ENCODE measurements around the gene AKT1S1. TPM values are rescaled to one million over a fixed set of nuclear protein-coding genes. Genes with fewer than 3 reads are reported as not detected.
A peak's percentile ranks its signal among the peaks of the same experiment; 100 is the strongest.
"Not testable (repeated sequence)": the region's sequence is repeated elsewhere in the genome, so short reads cannot be mapped to it uniquely, and the experiment has no call there.

Gene AKT1S1
- polyA plus RNA-seq, 6 donors from 2014 or later, result 1.5 to 6.0 (median 3.2) TPM

DNA sequence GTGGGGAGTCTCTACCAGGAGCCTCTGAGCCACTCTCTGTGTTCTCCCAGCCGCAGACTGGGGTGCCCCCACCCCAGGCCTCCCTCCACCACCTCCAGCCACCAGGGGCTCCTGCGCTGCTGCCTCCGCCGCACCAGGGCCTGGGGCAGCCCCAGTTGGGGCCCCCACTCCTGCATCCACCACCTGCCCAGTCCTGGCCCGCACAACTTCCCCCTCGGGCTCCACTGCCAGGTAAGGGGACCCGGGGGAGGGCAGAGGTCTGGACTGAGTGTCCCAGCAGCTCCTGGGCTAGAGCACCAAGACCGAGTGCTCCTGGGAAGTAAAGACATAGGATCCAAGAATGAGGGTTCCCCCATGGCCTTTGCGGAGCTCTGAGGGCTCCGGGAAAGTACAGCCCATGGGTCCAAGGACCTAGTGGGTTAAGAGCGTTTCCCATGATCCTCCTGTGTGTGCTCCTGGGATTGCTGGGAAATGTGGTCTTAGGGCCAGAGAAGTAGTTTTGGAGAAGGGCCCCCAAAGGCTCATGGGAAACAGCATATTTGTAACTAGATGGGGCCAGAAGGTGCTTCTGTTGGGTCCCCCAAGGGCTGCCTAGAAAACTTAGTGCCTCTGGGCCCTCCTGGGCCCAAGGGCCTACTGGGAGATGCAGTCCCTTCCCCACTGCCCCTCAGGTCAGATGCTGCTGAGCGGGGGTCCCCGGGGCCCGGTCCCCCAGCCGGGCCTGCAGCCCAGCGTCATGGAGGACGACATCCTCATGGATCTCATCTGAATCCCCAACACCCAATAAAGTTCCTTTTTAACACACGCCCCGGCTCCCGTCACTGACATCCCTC, 40.8 kb downstream of the AKT1S1 start:
- H3K27ac Mint-ChIP-seq, result peak overlapping the region in 3 of 6 donors; percentile 54 to 77 (median 75)
- H3K9me3 Mint-ChIP-seq, result no peaks in the 10 kb centered on the region
- peaks cover 6 to 18% (median 16%) of the 10 kb centered on the region in 3 donors for H3K4me1 Mint-ChIP-seq
- H3K4me3 Mint-ChIP-seq, result no peak overlapping the region
- DNase-seq (no peak), ATAC-seq (ENCODE audit: low read depth in 2 of 2) (no peak)
- no peaks in the 10 kb centered on the region for H3K27me3 Mint-ChIP-seq
- peaks cover 18 to 39% of the 10 kb centered on the region in 2 donors for H3K36me3 Mint-ChIP-seq

DNA sequence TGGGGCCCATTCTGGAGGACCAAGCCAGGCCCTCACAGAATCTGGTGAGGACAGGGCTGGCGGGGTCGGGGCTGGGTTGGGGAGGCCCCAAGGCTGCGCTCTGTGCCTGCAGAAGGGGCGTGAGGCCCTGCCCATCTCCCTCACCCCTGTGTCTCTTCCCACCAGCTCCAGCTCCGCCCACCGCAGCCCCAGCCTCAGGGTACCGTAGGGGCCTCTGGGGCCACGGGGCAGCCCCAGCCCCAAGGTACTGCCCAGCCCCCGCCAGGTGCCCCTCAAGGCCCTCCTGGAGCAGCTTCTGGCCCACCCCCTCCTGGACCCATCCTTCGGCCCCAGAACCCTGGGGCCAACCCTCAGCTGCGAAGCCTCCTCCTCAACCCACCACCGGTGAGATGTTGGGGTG, 41.6 kb downstream of the AKT1S1 start:
- H3K27me3 Mint-ChIP-seq, result no peaks in the 10 kb centered on the region
- H3K27ac Mint-ChIP-seq, result no peak overlapping the region
- ATAC-seq (ENCODE audit: low read depth in 2 of 2) (no peak), DNase-seq (no peak)
- H3K36me3 Mint-ChIP-seq, result peaks cover 18 to 39% of the 10 kb centered on the region in 2 donors
- no peak overlapping the region for H3K4me3 Mint-ChIP-seq
- H3K4me1 Mint-ChIP-seq, result peaks cover 6 to 15% (median 13%) of the 10 kb centered on the region in 3 donors
- H3K9me3 Mint-ChIP-seq, result no peaks in the 10 kb centered on the region

DNA sequence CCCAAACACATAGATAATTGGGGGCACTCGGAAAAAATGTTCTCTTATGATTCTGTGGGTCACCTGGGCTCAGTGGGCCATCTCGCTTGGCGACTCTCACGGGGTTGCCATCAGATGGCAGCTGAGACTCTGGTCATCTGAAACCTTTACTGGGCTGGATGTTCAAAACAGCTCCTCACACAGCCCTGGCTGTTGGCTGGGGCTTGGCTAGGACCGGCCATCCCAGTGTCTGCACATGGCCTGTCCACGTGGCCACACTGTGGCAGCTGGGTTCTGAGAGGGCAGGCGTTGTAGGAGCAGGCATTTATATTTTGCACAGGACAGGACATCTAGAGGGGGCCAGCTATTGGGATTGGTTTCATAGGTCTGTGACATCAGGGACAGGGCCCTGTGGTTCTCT, 43.6 kb downstream of the AKT1S1 start:
- Mint-ChIP-seq H3K9me3 (no peaks in the 10 kb centered on the region), H3K27me3 (no peaks in the 10 kb centered on the region), H3K27ac (no peak overlapping the region), H3K4me3 (peak overlapping the region in 1 of 8 donors; percentile 56), H3K36me3 (peaks cover 12 to 33% of the 10 kb centered on the region in 2 donors), H3K4me1 (peaks cover 6 to 15% (median 9%) of the 10 kb centered on the region in 3 donors)
- DNase-seq, result no peak
- no peak for ATAC-seq (ENCODE audit: low read depth in 2 of 2)

DNA sequence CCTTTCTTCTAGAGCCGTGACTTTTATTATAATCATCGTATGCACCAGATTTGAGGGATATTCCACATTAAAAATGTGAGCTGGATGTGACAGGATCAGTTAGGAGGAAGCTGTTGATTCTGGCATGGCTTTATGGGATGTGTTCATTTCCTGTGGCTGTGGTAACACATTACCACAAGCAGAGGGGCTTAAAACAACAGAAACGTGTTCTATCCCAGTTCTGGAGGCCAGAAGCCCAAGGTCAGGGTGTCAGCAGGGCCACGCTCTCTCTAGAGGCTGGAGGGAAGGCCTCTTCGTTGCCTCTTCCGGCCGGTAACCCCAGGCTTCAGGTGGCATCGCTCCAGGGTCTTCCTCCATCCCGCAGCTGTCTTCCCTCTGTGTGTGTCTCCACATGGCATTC, 44.6 kb downstream of the AKT1S1 start:
- no peak for ATAC-seq (ENCODE audit: low read depth in 2 of 2)
- no peak for DNase-seq
- H3K9me3 Mint-ChIP-seq, result no peaks in the 10 kb centered on the region
- no peak overlapping the region for H3K4me3 Mint-ChIP-seq
- peak overlapping the region in 2 of 6 donors; percentile 47 to 84 for H3K27ac Mint-ChIP-seq
- no peaks in the 10 kb centered on the region for H3K27me3 Mint-ChIP-seq
- peaks cover 6 to 12% (median 8%) of the 10 kb centered on the region in 3 donors for H3K4me1 Mint-ChIP-seq
- peaks cover 4 to 23% of the 10 kb centered on the region in 2 donors for H3K36me3 Mint-ChIP-seq

DNA sequence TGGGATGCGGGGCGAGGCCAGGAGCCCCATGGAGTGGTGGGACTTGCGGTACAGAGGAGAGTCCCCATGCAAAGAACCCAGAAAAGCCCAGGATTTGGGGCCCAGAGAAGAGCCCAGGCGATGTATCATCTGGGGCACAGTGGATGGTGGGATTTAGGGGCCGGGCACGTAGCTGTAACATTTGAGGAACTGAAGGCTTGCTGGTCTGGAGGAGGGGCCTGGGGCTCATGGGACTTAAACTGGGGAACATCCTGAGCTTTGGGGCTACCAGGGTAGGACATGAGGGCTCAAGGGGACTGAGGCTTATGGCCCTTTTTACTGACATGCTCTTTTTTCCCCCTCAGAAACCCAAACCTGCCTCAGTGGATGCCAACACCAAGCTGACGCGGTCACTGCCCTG, 45.6 kb downstream of the AKT1S1 start:
- no peaks in the 10 kb centered on the region for H3K9me3 Mint-ChIP-seq

DNA sequence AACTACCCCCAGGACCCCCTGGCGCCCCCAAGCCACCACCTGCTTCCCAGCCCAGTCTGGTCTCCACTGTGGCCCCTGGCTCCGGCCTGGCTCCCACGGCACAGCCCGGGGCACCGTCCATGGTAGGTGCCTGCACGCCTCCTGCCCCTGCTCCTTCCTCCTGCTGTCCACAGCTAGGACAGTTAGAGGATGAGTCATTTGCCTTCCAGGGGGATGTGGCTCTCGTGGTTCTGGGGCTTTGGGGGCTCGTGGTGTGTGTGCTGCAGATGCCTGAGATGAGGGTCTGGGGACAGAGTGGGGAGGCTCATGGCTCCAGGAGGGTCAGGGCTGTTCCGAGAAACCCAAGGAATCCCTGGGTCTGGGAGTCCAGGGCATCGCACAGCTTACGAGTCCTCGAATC, 46.4 kb downstream of the AKT1S1 start:
- no peak for ATAC-seq (ENCODE audit: low read depth in 2 of 2)
- H3K4me1 Mint-ChIP-seq, result peaks cover 13 to 21% (median 18%) of the 10 kb centered on the region in 3 donors
- no peak overlapping the region for H3K4me3 Mint-ChIP-seq
- no peak for DNase-seq
- peaks cover 0 to 15% of the 10 kb centered on the region in 2 donors for H3K36me3 Mint-ChIP-seq
- H3K27me3 Mint-ChIP-seq, result no peaks in the 10 kb centered on the region
- no peak overlapping the region for H3K27ac Mint-ChIP-seq
- H3K9me3 Mint-ChIP-seq, result no peaks in the 10 kb centered on the region

More for the DNA sequence above, 45.6 kb downstream of the AKT1S1 start:
- DNase-seq (no peak), ATAC-seq (ENCODE audit: low read depth in 2 of 2) (no peak)
- Mint-ChIP-seq H3K27me3 (no peaks in the 10 kb centered on the region), H3K36me3 (peaks cover 0 to 15% of the 10 kb centered on the region in 2 donors), H3K27ac (peak overlapping the region in 1 of 6 donors; percentile 32), H3K4me3 (no peak overlapping the region), H3K4me1 (peaks cover 11 to 16% (median 15%) of the 10 kb centered on the region in 3 donors)

DNA sequence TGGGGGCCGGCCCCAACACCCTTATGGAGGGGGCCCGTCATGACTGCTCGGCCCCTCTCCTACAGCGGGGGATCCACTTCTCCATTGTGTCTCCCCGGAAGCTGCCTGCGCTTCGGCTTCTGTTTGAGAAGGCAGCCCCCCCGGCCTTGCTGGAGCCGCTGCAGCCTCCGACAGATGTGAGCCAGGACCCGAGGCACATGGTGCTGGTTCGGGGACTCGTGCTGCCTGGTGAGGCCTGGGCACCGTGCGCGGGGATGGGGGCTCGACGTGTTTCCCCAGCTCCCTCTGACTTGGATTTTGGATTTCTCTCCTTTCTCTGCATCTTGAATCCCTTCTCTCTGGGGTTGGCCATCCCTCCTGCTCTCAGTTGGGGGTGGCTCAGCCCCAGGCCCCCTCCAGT, 47.4 kb downstream of the AKT1S1 start:
- no peak for DNase-seq
- H3K4me1 Mint-ChIP-seq, result peaks cover 13 to 22% (median 18%) of the 10 kb centered on the region in 3 donors
- no peak overlapping the region for H3K4me3 Mint-ChIP-seq
- H3K36me3 Mint-ChIP-seq, result peaks cover 0 to 12% of the 10 kb centered on the region in 2 donors
- H3K9me3 Mint-ChIP-seq, result no peaks in the 10 kb centered on the region
- no peak for ATAC-seq (ENCODE audit: low read depth in 2 of 2)
- no peak overlapping the region for H3K27ac Mint-ChIP-seq
- H3K27me3 Mint-ChIP-seq, result no peaks in the 10 kb centered on the region

DNA sequence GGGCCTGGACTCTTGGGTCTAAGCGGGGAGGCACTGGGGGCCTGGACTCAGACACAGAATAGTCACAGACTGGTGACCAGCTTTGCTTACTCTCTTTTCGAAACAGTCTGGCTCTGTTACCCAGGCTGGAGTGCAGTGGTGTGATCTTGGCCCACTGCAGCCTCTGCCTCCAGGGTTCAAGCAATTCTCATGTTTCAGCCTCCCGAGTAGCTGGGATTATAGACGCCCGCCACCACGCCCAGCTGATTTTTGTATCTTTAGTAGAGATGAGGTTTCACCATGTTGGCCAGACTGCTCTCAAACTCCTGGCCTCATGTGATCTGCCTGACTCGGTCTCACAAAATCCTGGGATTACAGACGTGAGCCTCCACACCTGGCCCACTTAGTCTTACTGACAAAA, 48.0 kb downstream of the AKT1S1 start:
- H3K27me3 Mint-ChIP-seq, result no peaks in the 10 kb centered on the region
- peak overlapping the region in 1 of 8 donors; percentile 24 for H3K4me3 Mint-ChIP-seq
- ATAC-seq (ENCODE audit: low read depth in 2 of 2) (no peak), DNase-seq (no peak)
- H3K9me3 Mint-ChIP-seq, result no peaks in the 10 kb centered on the region
- H3K27ac Mint-ChIP-seq, result peak overlapping the region in 2 of 6 donors; percentile 20 to 38
- H3K4me1 Mint-ChIP-seq, result peaks cover 13 to 25% (median 14%) of the 10 kb centered on the region in 3 donors
- H3K36me3 Mint-ChIP-seq, result peaks cover 0 to 8% of the 10 kb centered on the region in 2 donors

DNA sequence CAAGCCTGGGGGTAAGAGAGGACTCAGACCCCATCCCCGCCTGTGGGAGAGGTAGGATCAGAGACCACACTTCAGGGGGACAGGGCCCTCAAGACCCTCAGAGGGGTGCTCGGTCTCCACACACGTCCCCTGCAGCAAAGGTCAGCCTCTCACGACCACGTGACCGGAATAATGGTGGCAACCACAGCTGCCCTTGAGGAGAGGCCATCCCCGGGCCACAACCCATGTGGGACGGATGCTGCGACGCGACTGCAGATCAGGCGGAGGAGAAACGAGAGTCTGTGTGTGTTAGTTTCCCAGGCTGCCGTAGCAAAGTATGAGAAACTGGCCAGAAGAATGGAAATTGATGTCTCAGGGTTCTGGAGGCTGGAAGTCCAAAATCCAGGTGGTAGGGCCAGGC, 50.1 kb downstream of the AKT1S1 start:
- Mint-ChIP-seq H3K9me3 (no peaks in the 10 kb centered on the region), H3K27me3 (no peaks in the 10 kb centered on the region), H3K36me3 (peaks cover 7 to 8% of the 10 kb centered on the region in 2 donors), H3K27ac (no peak overlapping the region), H3K4me3 (peak overlapping the region in 1 of 8 donors; percentile 44), H3K4me1 (peaks cover 19 to 33% (median 20%) of the 10 kb centered on the region in 3 donors)
- no peak for ATAC-seq (ENCODE audit: low read depth in 2 of 2)
- DNase-seq, result no peak

DNA sequence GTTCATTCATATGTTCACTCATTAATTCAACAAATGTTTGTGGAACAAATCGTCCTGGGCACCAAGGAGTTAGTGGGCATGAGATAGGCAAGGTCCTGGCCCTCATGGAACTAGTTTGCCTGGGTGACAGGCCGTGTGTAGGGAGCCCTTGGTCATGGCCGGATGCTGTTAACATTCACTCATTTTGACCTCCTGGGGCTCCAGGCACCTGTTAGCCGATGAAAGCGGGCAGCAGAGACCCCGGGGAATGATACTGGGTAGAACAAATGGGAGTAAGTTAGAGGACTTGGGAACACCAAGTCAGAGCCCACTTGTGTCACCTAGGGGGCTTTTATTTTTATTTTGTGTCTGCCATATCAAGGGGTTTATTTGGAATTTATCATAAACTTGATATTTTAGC, 52.5 kb downstream of the AKT1S1 start:
- ATAC-seq (ENCODE audit: low read depth in 2 of 2) (no peak), DNase-seq (no peak)
- peaks cover 20 to 45% (median 24%) of the 10 kb centered on the region in 3 donors for H3K4me1 Mint-ChIP-seq
- no peak overlapping the region for H3K4me3 Mint-ChIP-seq
- peaks cover 6 to 7% of the 10 kb centered on the region in 2 donors for H3K36me3 Mint-ChIP-seq
- no peaks in the 10 kb centered on the region for H3K27me3 Mint-ChIP-seq
- no peak overlapping the region for H3K27ac Mint-ChIP-seq
- no peaks in the 10 kb centered on the region for H3K9me3 Mint-ChIP-seq

DNA sequence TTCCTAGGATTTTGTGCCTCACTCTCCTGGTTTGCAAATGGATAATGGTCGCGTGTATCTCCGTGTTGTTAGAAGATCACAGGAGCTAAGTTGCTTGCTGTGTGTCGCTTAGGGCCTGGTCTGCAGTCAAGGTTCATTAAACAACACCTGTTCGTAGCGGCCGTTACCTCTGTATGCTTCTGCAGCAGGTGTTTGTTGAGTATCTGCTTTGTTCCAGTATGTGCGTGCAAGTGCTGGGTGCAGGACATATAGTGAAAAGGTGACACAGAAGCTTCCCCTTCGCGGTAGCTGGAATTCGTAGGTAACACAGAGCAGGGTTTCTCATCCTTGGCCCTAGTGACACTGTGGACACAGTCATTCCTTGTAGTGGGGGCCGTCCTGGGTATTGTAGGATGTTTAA, 53.7 kb downstream of the AKT1S1 start:
- H3K4me1 Mint-ChIP-seq, result peaks cover 27 to 53% (median 36%) of the 10 kb centered on the region in 3 donors
- ATAC-seq (ENCODE audit: low read depth in 2 of 2), result peak in 1 of 2 donors; percentile 43
- no peaks in the 10 kb centered on the region for H3K9me3 Mint-ChIP-seq
- peaks cover 6 to 7% of the 10 kb centered on the region in 2 donors for H3K36me3 Mint-ChIP-seq
- H3K4me3 Mint-ChIP-seq, result peak overlapping the region in 1 of 8 donors; percentile 53
- no peak overlapping the region for H3K27ac Mint-ChIP-seq
- no peak for DNase-seq
- H3K27me3 Mint-ChIP-seq, result no peaks in the 10 kb centered on the region

DNA sequence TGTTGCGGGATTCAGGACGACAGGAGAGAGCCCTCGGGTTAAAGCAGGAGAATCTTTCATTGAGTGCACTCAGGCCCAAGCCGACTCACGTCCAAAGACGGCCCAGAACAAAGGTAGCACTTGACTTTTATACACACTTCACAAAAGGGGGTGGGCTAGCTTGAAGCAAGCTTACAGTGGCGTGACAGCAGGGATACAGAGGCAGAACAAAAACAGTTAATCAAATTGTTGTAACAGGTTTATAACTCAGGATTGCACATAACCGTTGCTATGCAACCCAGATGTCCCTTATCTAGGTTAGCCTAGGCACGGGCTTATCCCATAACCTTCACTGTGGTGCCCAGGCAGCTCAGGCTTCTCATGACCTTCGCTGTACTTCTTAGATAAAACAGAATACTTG, 57.0 kb downstream of the AKT1S1 start:
- no peaks in the 10 kb centered on the region for H3K9me3 Mint-ChIP-seq
- H3K4me1 Mint-ChIP-seq, result peaks cover 27 to 44% (median 35%) of the 10 kb centered on the region in 3 donors
- peak overlapping the region in 1 of 6 donors; percentile 100 for H3K27ac Mint-ChIP-seq
- no peaks in the 10 kb centered on the region for H3K27me3 Mint-ChIP-seq
- DNase-seq (no peak), ATAC-seq (ENCODE audit: low read depth in 2 of 2) (no peak)
- peaks cover 6 to 7% of the 10 kb centered on the region in 2 donors for H3K36me3 Mint-ChIP-seq
- peak overlapping the region in 5 of 8 donors; percentile 49 to 100 (median 91) for H3K4me3 Mint-ChIP-seq

DNA sequence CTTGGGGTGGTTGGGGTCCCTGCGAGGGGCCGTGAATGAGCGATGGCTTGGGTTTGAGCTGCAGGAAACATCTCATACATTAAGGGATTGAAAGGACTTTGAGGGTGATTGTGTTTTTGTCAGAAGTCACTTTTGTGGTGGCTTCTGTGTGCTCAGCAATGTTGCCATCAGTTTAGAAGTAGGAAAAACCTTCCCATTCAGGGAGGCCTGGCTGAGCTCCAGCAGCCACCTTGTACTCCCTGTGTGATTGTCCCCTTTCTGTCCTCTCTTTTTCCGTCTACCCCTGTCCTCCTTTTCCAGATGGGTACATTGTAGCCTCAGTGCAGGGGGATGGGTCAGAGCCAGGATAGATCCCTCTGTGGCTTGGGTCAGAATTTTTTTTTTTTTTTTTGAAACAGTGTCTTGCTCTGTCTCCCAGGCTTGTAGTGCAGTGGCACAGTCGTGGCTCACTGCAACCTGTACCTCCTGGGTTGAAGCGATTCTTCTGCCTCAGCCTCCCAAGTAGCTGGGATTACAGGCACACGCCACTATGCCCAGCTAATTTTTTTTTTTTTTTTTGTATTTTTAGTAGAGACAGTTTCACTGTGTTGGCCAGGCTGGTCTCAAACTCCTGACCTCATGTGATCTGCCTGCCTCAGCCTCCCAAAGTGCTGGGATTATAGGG, 57.6 kb downstream of the AKT1S1 start:
- H3K27ac Mint-ChIP-seq, result peak overlapping the region; percentile 67 to 100 (median 95)
- not testable (repeated sequence) for H3K36me3 Mint-ChIP-seq; H3K9me3 Mint-ChIP-seq; ATAC-seq (ENCODE audit: low read depth in 2 of 2); DNase-seq; H3K27me3 Mint-ChIP-seq
- H3K4me1 Mint-ChIP-seq, result peaks cover 27 to 43% (median 35%) of the 10 kb centered on the region in 3 donors
- H3K4me3 Mint-ChIP-seq, result peak overlapping the region; percentile 91 to 100 (median 100)
